Ishikawa (cell line): ENCODE measurements around the gene SLC6A19.

ENCODE experiments used
- CEBPB ChIP-seq: IDR thresholded peaks from 2 replicates; pipeline ENCODE4 v1.6.1; 2012
- CREB1 ChIP-seq: IDR thresholded peaks from 2 replicates; pipeline ENCODE4 v1.6.1; 2012; ENCODE audit warnings: low read depth
- EGR1 ChIP-seq: IDR thresholded peaks from 2 replicates; pipeline ENCODE4 v1.6.1; 2012
- EP300 ChIP-seq: IDR thresholded peaks from 2 replicates; pipeline ENCODE4 v1.6.1; 2012; ENCODE audit warnings: borderline replicate concordance
- FOXM1 ChIP-seq: IDR thresholded peaks from 2 replicates; pipeline ENCODE4 v1.6.1; 2012; ENCODE audit warnings: low read depth, borderline replicate concordance
- MAX ChIP-seq: IDR thresholded peaks from 2 replicates; pipeline ENCODE4 v1.6.1; 2012
- NFIC ChIP-seq: IDR thresholded peaks from 2 replicates; pipeline ENCODE4 v1.6.1; 2012
- RAD21 ChIP-seq: IDR thresholded peaks from 2 replicates; pipeline ENCODE4 v1.6.1; 2012; ENCODE audit warnings: low read depth
- REST ChIP-seq: IDR thresholded peaks from 2 replicates; pipeline ENCODE4 v1.6.1; 2012; ENCODE audit warnings: low read depth, mild to moderate bottlenecking
- TAF1 ChIP-seq: IDR thresholded peaks from 2 replicates; pipeline ENCODE4 v1.6.1; 2012; ENCODE audit warnings: low read depth, mild to moderate bottlenecking
- TCF12 ChIP-seq: IDR thresholded peaks from 2 replicates; pipeline ENCODE4 v1.6.1; 2012; ENCODE audit warnings: low read depth
- TEAD4 ChIP-seq: IDR thresholded peaks from 2 replicates; pipeline ENCODE4 v1.6.1; 2012
- USF1 ChIP-seq: IDR thresholded peaks from 2 replicates; pipeline ENCODE4 v1.6.1; 2012
- YY1 ChIP-seq: IDR thresholded peaks from 2 replicates; pipeline ENCODE4 v1.6.1; 2012; ENCODE audit warnings: low read depth
- ZBTB7A ChIP-seq: IDR thresholded peaks from 2 replicates; pipeline ENCODE4 v1.6.1; 2012; ENCODE audit warnings: low read depth

The SLC6A19 gene

DNA sequence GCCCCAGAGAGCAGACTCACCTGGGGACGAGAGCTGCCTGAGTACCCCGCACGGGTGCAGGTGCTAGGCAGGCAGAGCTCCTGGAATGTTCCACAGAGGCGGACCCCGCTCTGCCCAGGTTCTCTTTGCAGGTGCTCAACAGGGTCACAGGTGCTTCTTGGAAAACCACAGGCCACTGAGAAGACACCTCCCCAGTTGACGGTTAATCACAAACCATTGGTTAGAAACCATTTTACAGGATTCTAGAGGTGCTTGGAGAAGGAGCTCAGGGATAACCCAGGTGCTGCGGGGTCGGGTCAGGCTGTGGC lies 17.3 kb upstream of the SLC6A19 start:
- TF ChIP-seq NFIC, result no peak
- no peak for TF ChIP-seq USF1
- TF ChIP-seq CEBPB, result no peak
- TF ChIP-seq ZBTB7A, result no peak

GRCh38 chr5:1184481-1184880 lies 16.9 kb upstream of the SLC6A19 start:
- no peak for TF ChIP-seq NFIC
- TF ChIP-seq EP300, result no peak
- no peak for TF ChIP-seq USF1
- no peak for TF ChIP-seq MAX
- no peak for TF ChIP-seq CEBPB
- no peak for TF ChIP-seq REST
- no peak for TF ChIP-seq TCF12
- TF ChIP-seq FOXM1, result no peak
- no peak for TF ChIP-seq YY1
- TF ChIP-seq RAD21, result no peak
- no peak for TF ChIP-seq EGR1
- TF ChIP-seq ZBTB7A, result no peak
- TF ChIP-seq CREB1, result no peak
- TF ChIP-seq TAF1, result no peak
- no peak for TF ChIP-seq TEAD4

DNA sequence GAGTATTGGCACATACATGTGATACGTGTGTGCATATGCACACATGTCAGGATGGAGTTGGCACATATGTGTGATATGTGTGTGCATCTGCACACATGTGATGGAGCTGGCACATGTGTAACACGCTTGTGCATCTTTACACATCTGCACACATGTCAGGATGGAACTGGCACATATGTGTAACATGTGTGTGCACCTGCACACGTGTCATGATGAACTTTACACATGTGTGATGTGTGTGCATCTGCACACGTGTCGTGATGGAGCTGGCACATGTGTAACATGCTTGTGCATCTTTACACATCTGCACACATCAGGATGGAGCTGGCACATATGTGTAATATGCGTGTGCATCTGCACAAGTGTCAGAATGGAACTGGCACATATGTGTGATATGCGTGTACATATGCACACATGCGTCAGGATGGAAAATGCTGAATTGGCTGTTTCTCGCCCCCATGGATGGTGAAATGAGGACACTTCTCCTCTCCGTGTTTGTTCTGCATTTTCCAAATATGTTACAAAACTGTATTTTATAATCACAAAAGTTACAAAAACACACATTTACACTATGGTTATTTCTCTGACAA lies 16.3 kb upstream of the SLC6A19 start:
- TF ChIP-seq MAX, result no peak

- TF ChIP-seq TAF1 (no peak), YY1 (no peak), EP300 (no peak), USF1 (no peak), CREB1 (no peak), TEAD4 (no peak), TCF12 (no peak), RAD21 (no peak), CEBPB (no peak), EGR1 (no peak)
Observed at GRCh38 chr5:1185629-1186350, 15.6 kb upstream of the SLC6A19 start.

DNA sequence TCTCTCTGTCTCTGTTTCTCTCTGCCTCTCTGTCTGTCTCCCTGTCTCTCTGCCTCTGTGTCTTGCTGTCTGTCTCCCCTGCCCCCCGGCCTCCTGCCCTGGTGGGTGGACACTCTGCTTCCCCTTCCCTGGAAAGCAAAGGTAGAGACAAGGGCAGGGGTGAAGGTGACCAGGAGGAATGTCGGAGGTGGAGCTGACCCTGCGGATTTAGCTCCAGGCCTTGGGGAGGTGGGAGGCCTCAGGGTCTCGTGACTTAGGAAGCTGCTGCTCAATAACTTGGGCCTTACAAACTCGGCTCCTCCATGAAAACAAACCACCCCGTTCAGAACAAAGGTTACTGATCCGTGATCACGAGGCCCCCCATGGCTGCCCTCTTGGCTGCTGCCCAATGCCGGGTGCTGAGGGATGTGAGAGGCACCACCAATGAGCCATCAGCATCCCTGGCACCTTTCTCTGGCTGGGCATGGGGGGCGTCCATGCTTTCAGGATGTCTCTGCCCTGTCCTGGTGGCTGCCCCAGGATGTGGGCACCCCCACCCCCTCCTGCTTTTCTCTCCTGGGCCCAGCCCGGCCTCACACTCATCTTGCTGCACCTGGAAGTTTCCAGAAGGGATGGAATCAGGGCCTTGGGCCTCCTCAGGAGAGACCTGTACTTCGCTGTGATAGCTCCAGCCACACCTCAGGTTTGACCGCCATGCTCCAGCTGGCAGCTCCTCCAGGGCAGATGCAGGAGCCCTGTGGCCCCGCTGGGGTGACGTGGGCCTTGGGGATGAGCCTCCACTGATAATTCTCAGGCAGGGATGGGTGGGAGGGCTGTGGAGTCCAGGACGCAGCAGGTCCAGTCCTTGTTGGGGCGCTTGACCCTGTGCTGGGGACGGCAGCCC lies 14.8 kb upstream of the SLC6A19 start:
- no peak for TF ChIP-seq ZBTB7A

DNA sequence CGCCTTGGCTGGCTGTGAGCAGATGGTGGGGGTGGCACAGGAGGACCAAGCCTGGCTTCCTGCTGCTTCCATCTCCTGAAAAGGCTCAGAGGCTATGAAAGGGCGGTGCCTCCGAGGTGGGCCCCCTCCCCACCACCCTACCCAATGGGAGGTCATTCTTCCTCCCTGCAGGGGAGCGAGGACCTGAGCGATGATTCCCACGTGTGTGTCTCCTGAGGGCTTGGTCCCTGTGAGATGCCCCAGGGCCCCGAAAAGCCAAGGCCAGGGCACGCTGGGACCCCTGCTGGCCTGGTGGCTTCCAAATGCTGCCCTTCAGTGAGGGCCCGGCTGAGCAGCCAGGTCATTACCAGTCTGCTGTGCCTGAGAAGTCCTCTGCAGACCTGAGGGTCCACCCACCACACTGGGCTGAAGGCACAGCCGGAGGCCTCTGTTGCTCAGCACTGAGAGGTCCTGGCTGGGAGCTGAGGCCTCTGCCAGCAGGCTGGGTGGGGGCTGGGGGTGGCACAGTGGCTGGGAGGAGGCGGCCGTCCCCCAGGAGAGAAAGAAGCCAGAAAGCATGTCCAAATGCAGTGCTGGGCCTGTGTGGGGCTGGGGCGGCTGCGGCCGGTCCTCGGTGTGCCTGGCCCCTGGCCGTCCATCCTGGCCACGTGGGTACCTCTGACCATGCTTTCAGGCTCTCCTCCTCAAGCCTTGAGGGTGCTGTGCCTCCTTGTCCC lies 14.0 kb upstream of the SLC6A19 start:
- TF ChIP-seq REST (no peak), NFIC (no peak), RAD21 (no peak), TEAD4 (no peak), EGR1 (no peak), TCF12 (no peak), CEBPB (no peak), TAF1 (no peak), EP300 (no peak), YY1 (no peak), MAX (no peak), ZBTB7A (no peak), USF1 (no peak), CREB1 (no peak), FOXM1 (no peak)
